Activated naive CD4-positive, alpha-beta T cell treated with anti-CD3 and anti-CD28 coated beads, Interleukin-2, amount 50 U/mL, for 24 hours (primary cell): ENCODE measurements around the gene ACAP1.
A peak's percentile ranks its signal among the peaks of the same experiment; 100 is the strongest.
"Not testable (repeated sequence)": the region's sequence is repeated elsewhere in the genome, so short reads cannot be mapped to it uniquely, and the experiment has no call there.

Experiments used
- H3K27ac Mint-ChIP-seq: one replicate; pipeline ENCODE4 v1.8.0; 2021; ENCODE audit warnings: mild to moderate bottlenecking, mixed read lengths
- H3K27me3 Mint-ChIP-seq: one replicate; pipeline ENCODE4 v1.8.0; 2021; ENCODE audit warnings: mixed read lengths
- H3K36me3 Mint-ChIP-seq: one replicate; pipeline ENCODE4 v1.8.0; 2021; ENCODE audit warnings: mixed read lengths
- H3K4me1 Mint-ChIP-seq: one replicate; pipeline ENCODE4 v1.8.0; 2021; ENCODE audit warnings: mixed read lengths
- H3K4me3 Mint-ChIP-seq: one replicate; pipeline ENCODE4 v1.8.0; 2021; ENCODE audit warnings: mild to moderate bottlenecking, mixed read lengths
- H3K9me3 Mint-ChIP-seq: one replicate; pipeline ENCODE4 v1.8.0; 2021; ENCODE audit warnings: mixed read lengths

The ACAP1 gene

DNA sequence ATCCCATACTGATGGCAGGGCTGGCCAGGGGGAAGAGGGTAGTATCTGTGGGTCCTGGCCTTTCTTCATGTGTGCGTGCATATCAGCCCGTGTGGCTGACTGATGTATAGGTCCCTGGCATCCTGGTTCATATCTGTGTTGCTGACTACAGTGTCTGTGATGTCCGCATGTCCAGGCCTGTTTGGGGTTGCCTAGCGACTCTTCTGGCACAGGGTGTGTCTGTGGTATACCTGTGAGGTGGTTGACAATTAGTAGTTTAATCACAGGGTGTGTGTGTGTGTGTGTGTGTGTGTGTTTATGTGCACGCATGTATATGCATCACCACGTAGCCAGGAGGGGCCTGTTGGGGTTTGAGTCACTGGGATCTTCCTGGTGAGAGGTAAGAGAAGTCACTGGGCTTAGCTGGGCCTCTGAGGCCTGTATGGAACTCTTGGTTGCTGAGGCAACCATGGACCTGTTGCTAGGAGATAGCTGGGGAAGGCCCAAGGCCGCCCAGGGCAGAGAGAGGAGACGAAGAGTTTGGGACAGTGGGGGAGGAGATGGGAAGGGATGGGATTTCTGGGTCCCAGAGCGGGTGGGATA lies 18.0 kb downstream of the ACAP1 start:
- Mint-ChIP-seq H3K27ac (peak overlapping the region; percentile 82), H3K9me3 (no peaks in the 10 kb centered on the region), H3K4me3 (no peak overlapping the region), H3K4me1 (peaks cover 22% of the 10 kb centered on the region), H3K27me3 (no peaks in the 10 kb centered on the region), H3K36me3 (no peaks in the 10 kb centered on the region)

- no peaks in the 10 kb centered on the region for H3K36me3 Mint-ChIP-seq
- peak within 1 kb of the TSS; percentile 82 for H3K27ac Mint-ChIP-seq
- no peaks in the 10 kb centered on the region for H3K27me3 Mint-ChIP-seq
- H3K4me1 Mint-ChIP-seq, result peaks cover 22% of the 10 kb centered on the region
- no peaks in the 10 kb centered on the region for H3K9me3 Mint-ChIP-seq
- H3K4me3 Mint-ChIP-seq, result no peak within 1 kb of the TSS
These were observed 18.7 kb downstream of the ACAP1 start, which contains the start of gene TMEM95 for GRCh38 chr17:7355053-7355452. TMEM95 (plus strand) TSS chr17:7355156; CDS start chr17:7355205, 49 bp downstream.

GRCh38 chr17:7355573-7355972 lies 19.2 kb downstream of the ACAP1 start:
- no peaks in the 10 kb centered on the region for H3K9me3 Mint-ChIP-seq
- H3K4me3 Mint-ChIP-seq, result no peak overlapping the region
- peaks cover 22% of the 10 kb centered on the region for H3K4me1 Mint-ChIP-seq
- H3K27ac Mint-ChIP-seq, result no peak overlapping the region
- H3K36me3 Mint-ChIP-seq, result no peaks in the 10 kb centered on the region
- no peaks in the 10 kb centered on the region for H3K27me3 Mint-ChIP-seq

- H3K4me3 Mint-ChIP-seq, result no peak overlapping the region
- peaks cover 22% of the 10 kb centered on the region for H3K4me1 Mint-ChIP-seq
- H3K9me3 Mint-ChIP-seq, result no peaks in the 10 kb centered on the region
- H3K27ac Mint-ChIP-seq, result no peak overlapping the region
- H3K27me3 Mint-ChIP-seq, result no peaks in the 10 kb centered on the region
- H3K36me3 Mint-ChIP-seq, result no peaks in the 10 kb centered on the region
These were observed 19.8 kb downstream of the ACAP1 start for GRCh38 chr17:7356072-7356549.

DNA sequence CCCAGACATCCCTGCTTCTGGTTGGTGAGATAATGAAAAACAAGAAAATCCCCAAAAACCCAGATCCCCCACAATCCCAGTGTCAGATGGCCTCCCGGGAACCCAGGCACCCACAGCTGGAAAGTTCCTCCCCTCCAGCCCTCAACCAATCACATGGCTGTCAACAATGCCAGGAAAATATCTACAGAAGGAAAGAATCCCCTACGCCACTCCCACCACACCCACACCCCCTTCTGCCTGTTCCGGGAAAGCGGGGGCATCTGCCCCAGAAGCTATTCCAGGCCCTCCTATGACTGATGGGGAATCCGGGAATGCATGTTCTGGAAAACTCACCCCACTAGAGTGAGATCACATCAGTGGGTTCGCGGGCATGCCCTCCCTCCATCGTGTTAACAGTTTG lies 20.4 kb downstream of the ACAP1 start:
- H3K27me3 Mint-ChIP-seq, result no peaks in the 10 kb centered on the region
- no peaks in the 10 kb centered on the region for H3K9me3 Mint-ChIP-seq
- no peaks in the 10 kb centered on the region for H3K36me3 Mint-ChIP-seq
- peaks cover 19% of the 10 kb centered on the region for H3K4me1 Mint-ChIP-seq
- H3K4me3 Mint-ChIP-seq, result no peak overlapping the region
- H3K27ac Mint-ChIP-seq, result no peak overlapping the region

GRCh38 chr17:7357381-7357780 lies 21.1 kb downstream of the ACAP1 start:
- Mint-ChIP-seq H3K27me3 (no peaks in the 10 kb centered on the region), H3K9me3 (no peaks in the 10 kb centered on the region), H3K4me3 (no peak overlapping the region), H3K36me3 (no peaks in the 10 kb centered on the region), H3K4me1 (peaks cover 17% of the 10 kb centered on the region), H3K27ac (no peak overlapping the region)

DNA sequence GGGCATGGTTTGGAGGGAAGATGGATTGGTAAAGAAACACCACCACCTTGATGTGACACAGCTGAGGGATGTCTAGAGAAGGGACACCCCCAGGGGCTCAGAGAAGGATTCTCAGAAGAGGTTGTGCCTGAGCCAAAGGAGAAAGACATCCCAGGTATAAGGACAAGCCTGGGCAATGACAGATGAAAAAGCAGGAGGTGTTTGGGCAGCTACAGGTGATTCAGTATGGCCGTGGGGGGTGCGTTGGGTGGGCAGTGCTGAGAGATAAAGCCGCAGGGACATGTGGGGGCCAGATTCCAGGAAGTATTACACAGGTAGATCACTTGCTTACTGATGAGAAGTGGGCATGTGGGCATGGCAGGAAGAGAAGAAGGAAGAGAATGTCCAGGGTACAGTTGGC lies 25.6 kb downstream of the ACAP1 start:
- Mint-ChIP-seq H3K9me3 (no peaks in the 10 kb centered on the region), H3K4me3 (no peak overlapping the region), H3K36me3 (no peaks in the 10 kb centered on the region), H3K27me3 (no peaks in the 10 kb centered on the region), H3K4me1 (no peaks in the 10 kb centered on the region), H3K27ac (no peak overlapping the region)

DNA sequence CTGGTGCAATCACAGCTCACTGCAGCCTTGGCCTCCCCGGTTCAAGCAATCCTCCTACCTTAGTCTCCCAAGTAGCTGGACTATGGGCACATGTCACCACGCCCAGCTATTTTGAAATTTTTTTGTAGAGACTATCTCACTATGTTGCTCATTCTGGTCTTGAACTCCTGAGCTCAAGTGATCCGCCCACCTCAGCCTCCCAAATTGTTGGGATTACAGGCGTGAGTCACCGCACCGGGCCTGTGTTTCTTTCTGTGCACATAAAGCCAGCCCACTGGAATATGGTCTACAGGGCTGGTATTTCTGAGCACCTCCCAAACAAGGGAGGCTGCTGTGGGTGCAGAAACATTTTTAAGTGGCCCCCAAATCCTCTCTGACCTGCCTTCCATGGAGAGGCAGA lies 27.0 kb downstream of the ACAP1 start:
- H3K27me3 Mint-ChIP-seq, result no peaks in the 10 kb centered on the region
- H3K36me3 Mint-ChIP-seq, result no peaks in the 10 kb centered on the region
- H3K9me3 Mint-ChIP-seq, result no peaks in the 10 kb centered on the region
- H3K4me3 Mint-ChIP-seq, result no peak overlapping the region
- no peak overlapping the region for H3K27ac Mint-ChIP-seq
- H3K4me1 Mint-ChIP-seq, result no peaks in the 10 kb centered on the region

GRCh38 chr17:7365963-7366362 lies 29.6 kb downstream of the ACAP1 start:
- H3K9me3 Mint-ChIP-seq, H3K4me3 Mint-ChIP-seq, H3K36me3 Mint-ChIP-seq, H3K27me3 Mint-ChIP-seq, H3K4me1 Mint-ChIP-seq, H3K27ac Mint-ChIP-seq: not testable (repeated sequence)

DNA sequence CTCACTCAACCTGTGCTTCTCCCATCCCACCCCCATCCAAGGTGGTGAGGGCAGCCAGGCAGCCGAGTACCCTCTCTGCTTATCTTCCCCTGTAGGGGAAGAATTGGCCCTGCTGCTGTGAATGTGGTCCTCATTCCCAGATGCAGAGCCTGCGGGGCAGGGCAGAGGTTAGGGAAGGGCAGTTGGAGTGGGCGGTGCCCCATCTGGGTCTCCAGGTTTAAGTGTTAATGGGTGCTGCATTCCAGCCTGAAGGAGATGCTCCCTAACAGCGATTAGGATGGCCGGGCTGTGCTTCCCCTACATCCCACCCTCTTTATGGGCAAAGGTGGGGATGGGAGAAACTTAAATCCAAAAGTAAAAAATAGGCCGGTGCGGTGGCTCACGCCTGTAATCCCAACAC lies 30.8 kb downstream of the ACAP1 start:
- no peaks in the 10 kb centered on the region for H3K9me3 Mint-ChIP-seq
- no peak overlapping the region for H3K4me3 Mint-ChIP-seq
- H3K36me3 Mint-ChIP-seq, result no peaks in the 10 kb centered on the region
- H3K4me1 Mint-ChIP-seq, result no peaks in the 10 kb centered on the region
- H3K27ac Mint-ChIP-seq, result no peak overlapping the region
- H3K27me3 Mint-ChIP-seq, result no peaks in the 10 kb centered on the region

GRCh38 chr17:7367918-7368598 lies 31.7 kb downstream of the ACAP1 start:
- H3K4me1 Mint-ChIP-seq, result no peaks in the 10 kb centered on the region
- H3K9me3 Mint-ChIP-seq, result no peaks in the 10 kb centered on the region
- no peaks in the 10 kb centered on the region for H3K36me3 Mint-ChIP-seq
- H3K4me3 Mint-ChIP-seq, result no peak overlapping the region
- H3K27me3 Mint-ChIP-seq, result no peaks in the 10 kb centered on the region
- no peak overlapping the region for H3K27ac Mint-ChIP-seq

GRCh38 chr17:7368599-7368994 lies 32.3 kb downstream of the ACAP1 start:
- not testable (repeated sequence) for H3K4me1 Mint-ChIP-seq, H3K36me3 Mint-ChIP-seq, H3K27ac Mint-ChIP-seq, H3K4me3 Mint-ChIP-seq, H3K9me3 Mint-ChIP-seq, H3K27me3 Mint-ChIP-seq

GRCh38 chr17:7369825-7370224 lies 33.5 kb downstream of the ACAP1 start:
- H3K4me1 Mint-ChIP-seq, result no peaks in the 10 kb centered on the region
- no peak overlapping the region for H3K4me3 Mint-ChIP-seq
- no peaks in the 10 kb centered on the region for H3K9me3 Mint-ChIP-seq
- no peaks in the 10 kb centered on the region for H3K36me3 Mint-ChIP-seq
- no peak overlapping the region for H3K27ac Mint-ChIP-seq
- H3K27me3 Mint-ChIP-seq, result no peaks in the 10 kb centered on the region

GRCh38 chr17:7370853-7371252 lies 34.5 kb downstream of the ACAP1 start:
- H3K36me3 Mint-ChIP-seq, result no peaks in the 10 kb centered on the region

DNA sequence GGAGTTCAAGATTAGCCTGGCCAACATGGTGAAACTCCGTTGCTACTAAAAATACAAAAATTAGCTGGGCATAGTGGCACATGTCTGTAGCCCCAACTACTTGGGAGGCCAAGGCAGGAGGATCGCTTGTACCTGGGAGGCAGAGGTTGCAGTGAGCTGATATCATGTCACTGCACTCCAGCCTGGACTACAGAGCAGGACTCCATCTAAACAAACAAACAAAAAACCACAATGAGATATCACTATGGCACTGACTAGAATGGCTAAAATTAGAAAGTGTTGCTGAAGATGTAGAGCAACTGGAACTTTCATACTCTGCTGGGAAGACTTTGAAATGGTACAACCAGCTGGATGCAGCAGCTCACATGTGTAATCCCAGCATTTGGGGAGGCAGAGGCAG lies 38.0 kb downstream of the ACAP1 start:
- H3K4me1 Mint-ChIP-seq, result no peaks in the 10 kb centered on the region
- H3K4me3 Mint-ChIP-seq, result no peak overlapping the region
- no peak overlapping the region for H3K27ac Mint-ChIP-seq
- H3K9me3 Mint-ChIP-seq, result no peaks in the 10 kb centered on the region
- H3K27me3 Mint-ChIP-seq, result peaks cover 7% of the 10 kb centered on the region
- peaks cover 1% of the 10 kb centered on the region for H3K36me3 Mint-ChIP-seq

More at GRCh38 chr17:7370853-7371252, 34.5 kb downstream of the ACAP1 start:
- no peaks in the 10 kb centered on the region for H3K27me3 Mint-ChIP-seq
- no peak overlapping the region for H3K4me3 Mint-ChIP-seq
- H3K4me1 Mint-ChIP-seq, result no peaks in the 10 kb centered on the region
- no peaks in the 10 kb centered on the region for H3K9me3 Mint-ChIP-seq
- no peak overlapping the region for H3K27ac Mint-ChIP-seq

GRCh38 chr17:7379134-7379533 lies 42.8 kb downstream of the ACAP1 start:
- H3K4me3 Mint-ChIP-seq, result no peak overlapping the region
- no peaks in the 10 kb centered on the region for H3K9me3 Mint-ChIP-seq
- peaks cover 28% of the 10 kb centered on the region for H3K27me3 Mint-ChIP-seq
- peaks cover 1% of the 10 kb centered on the region for H3K36me3 Mint-ChIP-seq
- no peaks in the 10 kb centered on the region for H3K4me1 Mint-ChIP-seq
- H3K27ac Mint-ChIP-seq, result no peak overlapping the region

DNA sequence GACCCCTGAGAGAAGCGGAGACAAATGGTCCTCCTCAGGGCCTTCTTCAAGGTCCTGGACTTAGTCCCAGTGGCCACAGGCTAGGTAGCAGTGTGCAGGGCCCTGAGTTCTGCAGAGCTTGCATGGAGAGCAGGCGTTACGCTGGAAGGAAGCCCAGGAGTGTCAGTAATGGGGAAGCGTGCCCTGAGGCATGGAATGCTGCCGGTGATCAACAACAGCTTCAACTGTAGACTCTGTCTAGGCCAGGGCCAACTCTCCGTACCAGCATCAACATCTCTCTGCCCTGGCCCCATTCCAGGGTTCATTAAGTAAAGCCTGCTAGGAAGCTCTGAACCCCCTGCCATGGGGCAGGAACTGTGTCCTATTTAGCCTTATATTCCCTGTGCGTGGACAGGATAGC lies 44.0 kb downstream of the ACAP1 start:
- Mint-ChIP-seq H3K27ac (no peak overlapping the region), H3K9me3 (no peaks in the 10 kb centered on the region), H3K4me1 (peaks cover 5% of the 10 kb centered on the region), H3K27me3 (peaks cover 28% of the 10 kb centered on the region), H3K4me3 (no peak overlapping the region), H3K36me3 (peaks cover 1% of the 10 kb centered on the region)
